K562 (cell line): ENCODE results near the gene CBX2. TPM values are rescaled to one million over a fixed set of nuclear protein-coding genes. Genes with fewer than 3 reads are reported as not detected.
A peak's percentile ranks its signal among the peaks of the same experiment; 100 is the strongest.

Source experiments
- ASH1L ChIP-seq: fragments of 450-650 bp; IDR thresholded peaks from 2 replicates; pipeline ENCODE4 v1.6.1; 2018; ENCODE audit warnings: borderline replicate concordance, mild to moderate bottlenecking, low read depth; ENCODE audit not compliant: partially characterized antibody
- BMI1 ChIP-seq: fragments of 150-350 bp; IDR thresholded peaks from 2 replicates; pipeline ENCODE4 v1.6.1; 2014; ENCODE audit warnings: low read length
- E2F3 ChIP-seq: fragments of 250-450 bp; sonication (Bioruptor Pico); IDR thresholded peaks from 2 replicates; pipeline ENCODE4 v1.4.0; 2020; ENCODE audit warnings: mild to moderate bottlenecking
- ELF4 ChIP-seq: fragments of 450-650 bp; formaldehyde crosslinking; IDR thresholded peaks from 2 replicates; pipeline ENCODE4 v1.4.0; 2022; ENCODE audit warnings: missing genetic modification characterization
- ERF ChIP-seq: fragments of 450-650 bp; formaldehyde crosslinking; IDR thresholded peaks from 2 replicates; pipeline ENCODE4 v1.4.0; 2020; ENCODE audit warnings: mild to moderate bottlenecking, mixed read lengths
- ETV5 ChIP-seq: sonication (generic); formaldehyde crosslinking; IDR thresholded peaks from 2 replicates; pipeline ENCODE4 v1.4.0; 2020; ENCODE audit warnings: low read depth, mild to moderate bottlenecking, missing genetic modification reagents
- HDAC3 ChIP-seq: fragments of 450-650 bp; IDR thresholded peaks from 2 replicates; pipeline ENCODE4 v1.6.1; 2018; ENCODE audit warnings: borderline replicate concordance, mild to moderate bottlenecking, moderate library complexity; ENCODE audit not compliant: partially characterized antibody
- MTA3 ChIP-seq: fragments of 450-650 bp; formaldehyde crosslinking; IDR thresholded peaks from 2 replicates; pipeline ENCODE4 v1.6.1; 2017; ENCODE audit warnings: mild to moderate bottlenecking, borderline replicate concordance
- NCOA1 ChIP-seq: fragments of 450-650 bp; IDR thresholded peaks from 2 replicates; pipeline ENCODE4 v1.6.1; 2016; ENCODE audit warnings: low read depth
- NFIC ChIP-seq: fragments of 450-650 bp; IDR thresholded peaks from 2 replicates; pipeline ENCODE4 v1.6.1; 2017; ENCODE audit warnings: mild to moderate bottlenecking, inconsistent platforms
- SMAD4 ChIP-seq: fragments of 250-450 bp; sonication (Bioruptor Pico); conservative IDR thresholded peaks from 2 replicates; pipeline ENCODE4 v1.8.0; 2021; ENCODE audit warnings: inconsistent platforms, mild to moderate bottlenecking, moderate library complexity
- SMC3 ChIP-seq: conservative IDR thresholded peaks from 2 replicates; pipeline ENCODE4 v1.6.1; 2011; ENCODE audit warnings: low read depth, low read length, improper control_type of control experiment; ENCODE audit not compliant: insufficient read depth
- XRCC4 ChIP-seq: IDR thresholded peaks from one replicate; pipeline ENCODE4 v1.6.1; 2011; ENCODE audit not compliant: insufficient read depth, insufficient read length; ENCODE audit errors: extremely low read depth
- ZFP36 ChIP-seq: fragments of 150-350 bp; IDR thresholded peaks from 2 replicates; pipeline ENCODE4 v1.6.1; 2018; ENCODE audit warnings: low read length, low read depth; ENCODE audit not compliant: partially characterized antibody
- polyA plus RNA-seq, 8 experiments: library from polyadenylated mRNA; depleted of rRNA in 4 of 8; stranded (reverse) in 5 of 8; unstranded in 3 of 8; fragments of >200 nt; fragmentation: Nextera tagmentation in 2 of 8; fragmentation: Illumina TruSeq in 1 of 8; extraction: Ambion mirVana in 2 of 8; extraction: Trizol in 1 of 8; gene quantifications; 2 replicates each; pipeline versions ENCODE4 v1.2.1 to v1.2.3, GENCODE V29; 2011 to 2014; ENCODE audit warnings: inconsistent platforms in 1 of 8, missing spikeins in 1 of 8
- total RNA-seq, 7 experiments: library from RNA; depleted of rRNA in 6 of 7; stranded (reverse); fragments of >200 nt in 6 of 7; fragmentation: Illumina TruSeq in 2 of 7; extraction: Trizol in 2 of 7; gene quantifications; 2 replicates each; pipeline versions ENCODE4 v1.2.1 to v1.2.3, GENCODE V29; 2011 to 2021; ENCODE audit warnings: low replicate concordance in 1 of 7
- TF ChIP-seq, protein P1 (sequence below): fragments of 450-650 bp; IDR thresholded peaks from 2 replicates; pipeline ENCODE4 v1.6.1; 2018; ENCODE audit not compliant: partially characterized antibody
- TF ChIP-seq, protein P2 (sequence below), 2 experiments: IDR thresholded peaks; 2 replicates each; pipeline ENCODE4 v1.6.1; 2012; ENCODE audit warnings: improper control_type of control experiment in 2 of 2, low read depth in 2 of 2, low read length in 2 of 2, borderline replicate concordance in 1 of 2
- TF ChIP-seq, protein P3 (sequence below): IDR thresholded peaks from 2 replicates; pipeline ENCODE4 v1.6.1; 2012; ENCODE audit warnings: low read depth, low read length, improper control_type of control experiment, borderline replicate concordance
- TF ChIP-seq, protein P4 (sequence below): sonication (generic); formaldehyde crosslinking; IDR thresholded peaks from 2 replicates; pipeline ENCODE4 v1.4.0; 2020; ENCODE audit warnings: mild to moderate bottlenecking, missing genetic modification reagents

Gene CBX2
- total and polyA plus RNA-seq, 9 of the 15 experiments (the other 6 are each of a cell fraction or from before 2014, with no cell fraction given) = 0.66 to 26.9 (median 13.9) TPM

DNA sequence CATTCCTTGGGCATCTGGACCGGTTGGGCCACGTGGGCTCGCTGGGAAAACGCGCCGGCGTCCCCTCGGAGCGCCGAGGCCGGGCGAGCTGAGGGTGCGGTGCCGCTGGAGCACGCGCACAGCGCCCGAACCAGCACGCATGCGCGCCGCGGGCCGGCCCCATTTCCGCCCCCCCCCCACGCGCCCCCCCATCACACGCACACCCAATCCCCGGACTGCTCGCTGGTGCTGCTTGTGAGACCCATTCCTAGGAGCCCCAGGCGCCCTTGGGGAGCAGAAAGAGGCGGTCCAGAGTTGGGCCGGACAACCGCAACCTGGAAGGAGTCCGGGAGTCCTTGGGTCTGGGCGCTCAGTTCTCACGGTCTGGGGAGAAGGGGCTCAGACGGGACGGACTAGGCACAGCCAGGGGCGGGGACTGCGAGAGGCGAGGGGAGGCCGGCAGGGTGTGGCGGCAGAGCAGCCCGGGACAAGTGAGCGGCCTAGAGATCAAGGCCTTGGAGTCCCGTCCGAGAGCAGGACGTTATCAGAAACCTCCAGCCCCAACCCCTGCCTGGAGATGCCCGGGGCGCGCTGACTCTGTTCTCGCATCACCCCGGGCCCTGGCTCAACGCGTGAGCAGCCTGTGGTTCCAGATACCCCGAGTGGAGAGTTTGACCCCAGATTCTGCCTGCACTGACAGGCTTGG lies 24.9 kb downstream of the CBX2 start (continued):
- TF ChIP-seq, protein P1, sequence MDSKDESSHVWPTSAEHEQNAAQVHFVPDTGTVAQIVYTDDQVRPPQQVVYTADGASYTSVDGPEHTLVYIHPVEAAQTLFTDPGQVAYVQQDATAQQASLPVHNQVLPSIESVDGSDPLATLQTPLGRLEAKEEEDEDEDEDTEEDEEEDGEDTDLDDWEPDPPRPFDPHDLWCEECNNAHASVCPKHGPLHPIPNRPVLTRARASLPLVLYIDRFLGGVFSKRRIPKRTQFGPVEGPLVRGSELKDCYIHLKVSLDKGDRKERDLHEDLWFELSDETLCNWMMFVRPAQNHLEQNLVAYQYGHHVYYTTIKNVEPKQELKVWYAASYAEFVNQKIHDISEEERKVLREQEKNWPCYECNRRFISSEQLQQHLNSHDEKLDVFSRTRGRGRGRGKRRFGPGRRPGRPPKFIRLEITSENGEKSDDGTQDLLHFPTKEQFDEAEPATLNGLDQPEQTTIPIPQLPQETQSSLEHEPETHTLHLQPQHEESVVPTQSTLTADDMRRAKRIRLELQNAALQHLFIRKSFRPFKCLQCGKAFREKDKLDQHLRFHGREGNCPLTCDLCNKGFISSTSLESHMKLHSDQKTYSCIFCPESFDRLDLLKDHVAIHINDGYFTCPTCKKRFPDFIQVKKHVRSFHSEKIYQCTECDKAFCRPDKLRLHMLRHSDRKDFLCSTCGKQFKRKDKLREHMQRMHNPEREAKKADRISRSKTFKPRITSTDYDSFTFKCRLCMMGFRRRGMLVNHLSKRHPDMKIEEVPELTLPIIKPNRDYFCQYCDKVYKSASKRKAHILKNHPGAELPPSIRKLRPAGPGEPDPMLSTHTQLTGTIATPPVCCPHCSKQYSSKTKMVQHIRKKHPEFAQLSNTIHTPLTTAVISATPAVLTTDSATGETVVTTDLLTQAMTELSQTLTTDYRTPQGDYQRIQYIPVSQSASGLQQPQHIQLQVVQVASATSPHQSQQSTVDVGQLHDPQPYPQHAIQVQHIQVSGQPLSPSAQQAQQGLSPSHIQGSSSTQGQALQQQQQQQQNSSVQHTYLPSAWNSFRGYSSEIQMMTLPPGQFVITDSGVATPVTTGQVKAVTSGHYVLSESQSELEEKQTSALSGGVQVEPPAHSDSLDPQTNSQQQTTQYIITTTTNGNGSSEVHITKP = no peak
- TF ChIP-seq MTA3 = peak; percentile 74; the same call in 1 of the 2 replicates
- no peak for TF ChIP-seq HDAC3
- TF ChIP-seq SMC3 = no peak
- TF ChIP-seq, protein P2, sequence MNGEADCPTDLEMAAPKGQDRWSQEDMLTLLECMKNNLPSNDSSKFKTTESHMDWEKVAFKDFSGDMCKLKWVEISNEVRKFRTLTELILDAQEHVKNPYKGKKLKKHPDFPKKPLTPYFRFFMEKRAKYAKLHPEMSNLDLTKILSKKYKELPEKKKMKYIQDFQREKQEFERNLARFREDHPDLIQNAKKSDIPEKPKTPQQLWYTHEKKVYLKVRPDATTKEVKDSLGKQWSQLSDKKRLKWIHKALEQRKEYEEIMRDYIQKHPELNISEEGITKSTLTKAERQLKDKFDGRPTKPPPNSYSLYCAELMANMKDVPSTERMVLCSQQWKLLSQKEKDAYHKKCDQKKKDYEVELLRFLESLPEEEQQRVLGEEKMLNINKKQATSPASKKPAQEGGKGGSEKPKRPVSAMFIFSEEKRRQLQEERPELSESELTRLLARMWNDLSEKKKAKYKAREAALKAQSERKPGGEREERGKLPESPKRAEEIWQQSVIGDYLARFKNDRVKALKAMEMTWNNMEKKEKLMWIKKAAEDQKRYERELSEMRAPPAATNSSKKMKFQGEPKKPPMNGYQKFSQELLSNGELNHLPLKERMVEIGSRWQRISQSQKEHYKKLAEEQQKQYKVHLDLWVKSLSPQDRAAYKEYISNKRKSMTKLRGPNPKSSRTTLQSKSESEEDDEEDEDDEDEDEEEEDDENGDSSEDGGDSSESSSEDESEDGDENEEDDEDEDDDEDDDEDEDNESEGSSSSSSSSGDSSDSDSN (IDR thresholded peaks at IDR 0.05; ENCODE audit: borderline replicate concordance in 1 of 2, low read depth in 2 of 2, low read length in 2 of 2) = peak; percentile 79 to 89; a peak in 3 of 4 replicates
- TF ChIP-seq, protein P3, sequence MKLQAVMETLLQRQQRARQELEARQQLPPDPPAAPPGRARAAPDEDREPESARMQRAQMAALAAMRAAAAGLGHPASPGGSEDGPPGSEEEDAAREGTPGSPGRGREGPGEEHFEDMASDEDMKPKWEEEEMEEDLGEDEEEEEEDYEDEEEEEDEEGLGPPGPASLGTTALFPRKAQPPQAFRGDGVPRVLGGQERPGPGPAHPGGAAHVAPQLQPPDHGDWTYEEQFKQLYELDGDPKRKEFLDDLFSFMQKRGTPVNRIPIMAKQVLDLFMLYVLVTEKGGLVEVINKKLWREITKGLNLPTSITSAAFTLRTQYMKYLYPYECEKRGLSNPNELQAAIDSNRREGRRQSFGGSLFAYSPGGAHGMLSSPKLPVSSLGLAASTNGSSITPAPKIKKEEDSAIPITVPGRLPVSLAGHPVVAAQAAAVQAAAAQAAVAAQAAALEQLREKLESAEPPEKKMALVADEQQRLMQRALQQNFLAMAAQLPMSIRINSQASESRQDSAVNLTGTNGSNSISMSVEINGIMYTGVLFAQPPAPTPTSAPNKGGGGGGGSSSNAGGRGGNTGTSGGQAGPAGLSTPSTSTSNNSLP = no peak
- no peak for TF ChIP-seq XRCC4
- TF ChIP-seq NCOA1 = no peak
- TF ChIP-seq ETV5 (CRISPR knock-in tag) = peak; percentile 95
- TF ChIP-seq SMAD4 (CRISPR knock-in tag) = peak; percentile 68
- TF ChIP-seq ASH1L = peak; percentile 57
- TF ChIP-seq E2F3 (CRISPR knock-in tag) = 0 out of 2 replicates have a peak, but pooled peaks have one; percentile 12
- TF ChIP-seq BMI1 = no peak
- peak; percentile 72; the same call in 1 of the 2 replicates for TF ChIP-seq ELF4
- TF ChIP-seq NFIC = peak; percentile 55
- TF ChIP-seq ZFP36 = no peak
- TF ChIP-seq, protein P4, sequence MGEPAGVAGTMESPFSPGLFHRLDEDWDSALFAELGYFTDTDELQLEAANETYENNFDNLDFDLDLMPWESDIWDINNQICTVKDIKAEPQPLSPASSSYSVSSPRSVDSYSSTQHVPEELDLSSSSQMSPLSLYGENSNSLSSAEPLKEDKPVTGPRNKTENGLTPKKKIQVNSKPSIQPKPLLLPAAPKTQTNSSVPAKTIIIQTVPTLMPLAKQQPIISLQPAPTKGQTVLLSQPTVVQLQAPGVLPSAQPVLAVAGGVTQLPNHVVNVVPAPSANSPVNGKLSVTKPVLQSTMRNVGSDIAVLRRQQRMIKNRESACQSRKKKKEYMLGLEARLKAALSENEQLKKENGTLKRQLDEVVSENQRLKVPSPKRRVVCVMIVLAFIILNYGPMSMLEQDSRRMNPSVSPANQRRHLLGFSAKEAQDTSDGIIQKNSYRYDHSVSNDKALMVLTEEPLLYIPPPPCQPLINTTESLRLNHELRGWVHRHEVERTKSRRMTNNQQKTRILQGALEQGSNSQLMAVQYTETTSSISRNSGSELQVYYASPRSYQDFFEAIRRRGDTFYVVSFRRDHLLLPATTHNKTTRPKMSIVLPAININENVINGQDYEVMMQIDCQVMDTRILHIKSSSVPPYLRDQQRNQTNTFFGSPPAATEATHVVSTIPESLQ (CRISPR knock-in tag) = peak; percentile 100
- 0 out of 2 replicates have a peak, but pooled peaks have one; percentile 41 for TF ChIP-seq ERF (CRISPR knock-in tag)
